HEK293 (cell line): ENCODE measurements around the gene SPAG5.

Experiments used
- CTCF ChIA-PET: fragments of 350-600 bp; formaldehyde crosslinking; extraction: SDS; loops from one replicate; lab custom pipeline; 2021; ENCODE audit warnings: antibody characterized with exemption; lab: Yijun Ruan, JAX
- POLR2A ChIA-PET: fragments of 300-600 bp; formaldehyde crosslinking; extraction: SDS; loops from one replicate; lab custom pipeline; 2020; ENCODE audit warnings: antibody characterized with exemption, inconsistent platforms; lab: Yijun Ruan, JAX
- H3K27ac ChIP-seq: fragments of 200-500 bp; sonication (Bioruptor generic); 2 replicates; pipeline ENCODE4 v1.5.1; 2014; ENCODE audit warnings: low read depth, low read length, control low read depth, inconsistent platforms; ENCODE audit errors: extremely low read depth
- H3K36me3 ChIP-seq, 2 experiments: fragments of 200-500 bp in 1 of 2; sonication (Bioruptor generic) in 1 of 2; 1 replicate in 1 of 2; 2 replicates in 1 of 2; pipeline ENCODE4 v1.5.1; 2014 to 2017; ENCODE audit warnings: inconsistent platforms in 2 of 2, low read length in 2 of 2; ENCODE audit not compliant: control insufficient read depth in 2 of 2, insufficient read depth in 1 of 2
- H3K4me1 ChIP-seq: fragments of 200-500 bp; sonication (Bioruptor generic); 2 replicates; pipeline ENCODE4 v1.5.1; 2014; ENCODE audit warnings: mild to moderate bottlenecking, low read length, inconsistent platforms; ENCODE audit not compliant: control insufficient read depth, insufficient read depth
- H3K4me3 ChIP-seq: 2 replicates; pipeline ENCODE4 v1.5.1; 2011; ENCODE audit warnings: low read depth, mild to moderate bottlenecking, control low read depth, low read length, moderate library complexity
- H3K9me3 ChIP-seq: fragments of 200-500 bp; sonication (Bioruptor generic); 2 replicates; pipeline ENCODE4 v1.5.1; 2014; ENCODE audit warnings: low read depth, low read length, inconsistent platforms; ENCODE audit not compliant: control insufficient read depth, insufficient read depth
- CTCF ChIP-seq: fragments of 450-650 bp; formaldehyde crosslinking; IDR thresholded peaks from 2 replicates; pipeline ENCODE4 v1.5.1; 2016; ENCODE audit warnings: missing biosample characterization, missing genetic modification characterization
- GFI1B ChIP-seq: fragments of 450-650 bp; formaldehyde crosslinking; IDR thresholded peaks from 2 replicates; pipeline ENCODE4 v1.5.1; 2016; ENCODE audit warnings: missing biosample characterization, missing genetic modification characterization
- GLIS1 ChIP-seq: fragments of 450-650 bp; formaldehyde crosslinking; IDR thresholded peaks from 2 replicates; pipeline ENCODE4 v1.5.1; 2016; ENCODE audit warnings: missing biosample characterization, missing genetic modification characterization
- HOXA7 ChIP-seq: sonication (generic); formaldehyde crosslinking; IDR thresholded peaks from 2 replicates; pipeline ENCODE4 v1.8.1; 2022; ENCODE audit warnings: missing genetic modification reagents, borderline replicate concordance
- KLF17 ChIP-seq: fragments of 450-650 bp; formaldehyde crosslinking; IDR thresholded peaks from 2 replicates; pipeline ENCODE4 v1.5.1; 2016; ENCODE audit warnings: missing biosample characterization, missing genetic modification characterization
- PRDM10 ChIP-seq: fragments of 450-650 bp; formaldehyde crosslinking; IDR thresholded peaks from 2 replicates; pipeline ENCODE4 v1.5.1; 2016; ENCODE audit warnings: missing biosample characterization, missing genetic modification characterization
- ZBTB21 ChIP-seq: fragments of 450-650 bp; formaldehyde crosslinking; IDR thresholded peaks from 2 replicates; pipeline ENCODE4 v1.5.1; 2017; ENCODE audit warnings: missing biosample characterization, missing genetic modification characterization
- ZIC2 ChIP-seq: fragments of 450-650 bp; formaldehyde crosslinking; IDR thresholded peaks from 2 replicates; pipeline ENCODE4 v1.5.1; 2016; ENCODE audit warnings: missing biosample characterization, missing genetic modification characterization
- ZNF10 ChIP-seq: fragments of 450-650 bp; formaldehyde crosslinking; IDR thresholded peaks from 2 replicates; pipeline ENCODE4 v1.5.1; 2017; ENCODE audit warnings: missing biosample characterization, missing genetic modification characterization
- ZNF155 ChIP-seq: fragments of 450-650 bp; formaldehyde crosslinking; IDR thresholded peaks from 2 replicates; pipeline ENCODE4 v1.5.1; 2016; ENCODE audit warnings: missing biosample characterization, missing genetic modification characterization
- ZNF2 ChIP-seq: fragments of 450-650 bp; formaldehyde crosslinking; IDR thresholded peaks from 2 replicates; pipeline ENCODE4 v1.5.1; 2016; ENCODE audit warnings: missing biosample characterization, missing genetic modification characterization
- ZNF26 ChIP-seq: fragments of 450-650 bp; formaldehyde crosslinking; IDR thresholded peaks from 2 replicates; pipeline ENCODE4 v1.5.1; 2016; ENCODE audit warnings: missing biosample characterization, missing genetic modification characterization
- ZNF280C ChIP-seq: fragments of 450-650 bp; formaldehyde crosslinking; IDR thresholded peaks from 2 replicates; pipeline ENCODE4 v1.5.1; 2016; ENCODE audit warnings: missing biosample characterization, missing genetic modification characterization
- ZNF391 ChIP-seq: fragments of 450-650 bp; formaldehyde crosslinking; IDR thresholded peaks from 2 replicates; pipeline ENCODE4 v1.5.1; 2016; ENCODE audit warnings: low read depth, missing biosample characterization, missing genetic modification characterization, borderline replicate concordance
- ZNF394 ChIP-seq: fragments of 450-650 bp; formaldehyde crosslinking; IDR thresholded peaks from 2 replicates; pipeline ENCODE4 v1.5.1; 2016; ENCODE audit warnings: missing biosample characterization, missing genetic modification characterization, mild to moderate bottlenecking, moderate library complexity, borderline replicate concordance
- ZNF398 ChIP-seq: fragments of 450-650 bp; formaldehyde crosslinking; IDR thresholded peaks from 2 replicates; pipeline ENCODE4 v1.5.1; 2017; ENCODE audit warnings: missing biosample characterization, missing genetic modification characterization
- ZNF654 ChIP-seq: fragments of 450-650 bp; formaldehyde crosslinking; IDR thresholded peaks from 2 replicates; pipeline ENCODE4 v1.5.1; 2016; ENCODE audit warnings: low read depth, missing biosample characterization, missing genetic modification characterization
- ZNF768 ChIP-seq: fragments of 450-650 bp; formaldehyde crosslinking; IDR thresholded peaks from 2 replicates; pipeline ENCODE4 v1.5.1; 2018; ENCODE audit warnings: missing biosample characterization, mild to moderate bottlenecking, missing genetic modification characterization

Gene SPAG5

GRCh38 chr17:28613931-28614381 lies 15.1 kb upstream of the SPAG5 start, which contains the start of gene RSKR:
RSKR (minus strand) TSS chr17:28614185; CDS start chr17:28614161, 24 bp downstream.
- Histone ChIP-seq H3K36me3 (peaks cover 71 to 92% of the 10 kb centered on the region in 2 experiments), H3K4me1 (no peaks in the 10 kb centered on the region), H3K9me3 (no peaks in the 10 kb centered on the region), H3K27ac (peak within 1 kb of the TSS; percentile 13; the same call in 1 of the 2 replicates), H3K4me3 (no peak within 1 kb of the TSS)
- CTCF ChIA-PET: interaction anchor here (0.6 to 7.3 kb wide), 13 partner anchors 11 to 120 kb away, joined by 3 to 46 read pairs (median 4); no protein-coding TSS in a partner anchor
- TF ChIP-seq ZNF155: no peak
- TF ChIP-seq ZIC2 (tag by site-specific recombination): peak; percentile 84
- POLR2A ChIA-PET: interaction anchor here (2.0 kb wide), 1 partner anchor 14 kb away, joined by 7 read pairs; no protein-coding TSS in a partner anchor

GRCh38 chr17:28612936-28613872 lies 14.4 kb upstream of the SPAG5 start:
- Histone ChIP-seq H3K27ac (peak overlapping the region; percentile 13; the same call in 1 of the 2 replicates), H3K4me1 (no peaks in the 10 kb centered on the region), H3K36me3 (peaks cover 68 to 89% of the 10 kb centered on the region in 2 experiments), H3K9me3 (no peaks in the 10 kb centered on the region), H3K4me3 (no peak overlapping the region)
- CTCF ChIA-PET: interaction anchor here (0.6 to 7.3 kb wide), 32 partner anchors 8 to 197 kb away, joined by 3 to 46 read pairs (median 4); partner anchors contain the start of gene PIGS
- POLR2A ChIA-PET: interaction anchor here (2.0 to 2.1 kb wide), 2 partner anchors 11 to 14 kb away, joined by 6 to 7 read pairs; no protein-coding TSS in a partner anchor
- no peak for TF ChIP-seq ZNF398 (tag by site-specific recombination)
- no peak for TF ChIP-seq ZNF768
- TF ChIP-seq ZNF394: no peak
- no peak for TF ChIP-seq GFI1B (tag by site-specific recombination)
- no peak for TF ChIP-seq ZNF2 (tag by site-specific recombination)
- TF ChIP-seq HOXA7 (CRISPR knock-in tag): no peak
- 0 out of 2 replicates have a peak, but pooled peaks have one; percentile 20 for TF ChIP-seq GLIS1
- TF ChIP-seq ZNF10 (tag by site-specific recombination): no peak
- TF ChIP-seq ZBTB21: no peak
- TF ChIP-seq KLF17 (tag by site-specific recombination): no peak
- no peak for TF ChIP-seq ZNF391
- no peak for TF ChIP-seq ZNF26 (tag by site-specific recombination)
- TF ChIP-seq PRDM10 (tag by site-specific recombination): no peak
- no peak for TF ChIP-seq ZNF280C
- peak; percentile 54 for TF ChIP-seq ZNF654 (tag by site-specific recombination)
- peak; percentile 28; the same call in 1 of the 2 replicates for TF ChIP-seq CTCF (tag by site-specific recombination)
